ENCODE measurements around the gene NAA60.

DNA sequence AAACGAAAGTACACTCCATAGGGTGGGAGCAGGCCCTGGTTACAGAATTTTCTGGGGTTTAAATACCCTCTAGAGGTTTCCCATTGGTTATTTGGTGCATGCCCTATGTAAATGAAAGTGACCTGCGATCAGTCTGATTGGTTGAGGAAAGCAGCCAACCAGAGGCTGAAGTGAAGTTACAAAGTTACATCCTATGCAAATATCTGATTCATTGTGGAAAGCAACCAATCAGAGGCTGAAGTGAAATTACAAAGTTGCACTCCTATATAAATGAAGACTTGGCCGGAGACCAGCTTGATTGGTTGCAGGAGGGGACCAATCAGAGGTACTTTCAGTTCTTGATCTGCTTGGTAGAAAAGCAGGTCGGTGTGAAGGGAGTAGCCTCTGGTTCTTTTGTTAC is 24.4 kb downstream of the NAA60 start:
- TF ChIP-seq, protein P1, sequence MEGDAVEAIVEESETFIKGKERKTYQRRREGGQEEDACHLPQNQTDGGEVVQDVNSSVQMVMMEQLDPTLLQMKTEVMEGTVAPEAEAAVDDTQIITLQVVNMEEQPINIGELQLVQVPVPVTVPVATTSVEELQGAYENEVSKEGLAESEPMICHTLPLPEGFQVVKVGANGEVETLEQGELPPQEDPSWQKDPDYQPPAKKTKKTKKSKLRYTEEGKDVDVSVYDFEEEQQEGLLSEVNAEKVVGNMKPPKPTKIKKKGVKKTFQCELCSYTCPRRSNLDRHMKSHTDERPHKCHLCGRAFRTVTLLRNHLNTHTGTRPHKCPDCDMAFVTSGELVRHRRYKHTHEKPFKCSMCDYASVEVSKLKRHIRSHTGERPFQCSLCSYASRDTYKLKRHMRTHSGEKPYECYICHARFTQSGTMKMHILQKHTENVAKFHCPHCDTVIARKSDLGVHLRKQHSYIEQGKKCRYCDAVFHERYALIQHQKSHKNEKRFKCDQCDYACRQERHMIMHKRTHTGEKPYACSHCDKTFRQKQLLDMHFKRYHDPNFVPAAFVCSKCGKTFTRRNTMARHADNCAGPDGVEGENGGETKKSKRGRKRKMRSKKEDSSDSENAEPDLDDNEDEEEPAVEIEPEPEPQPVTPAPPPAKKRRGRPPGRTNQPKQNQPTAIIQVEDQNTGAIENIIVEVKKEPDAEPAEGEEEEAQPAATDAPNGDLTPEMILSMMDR (conservative IDR thresholded peaks at IDR 0.05; ENCODE audit: low read length): no peak
- no peak for TF ChIP-seq EZH2phosphoT487 (IDR thresholded peaks at IDR 0.05; ENCODE audit: borderline replicate concordance)

All from Loucy (cell line).